ENCODE measurements around the gene AFAP1. TPM values are rescaled to one million over a fixed set of nuclear protein-coding genes. Genes with fewer than 3 reads are reported as not detected.

The AFAP1 gene
- total and polyA plus RNA-seq, 2 experiments from 2014 or later = 10.5 to 31.9 TPM

DNA sequence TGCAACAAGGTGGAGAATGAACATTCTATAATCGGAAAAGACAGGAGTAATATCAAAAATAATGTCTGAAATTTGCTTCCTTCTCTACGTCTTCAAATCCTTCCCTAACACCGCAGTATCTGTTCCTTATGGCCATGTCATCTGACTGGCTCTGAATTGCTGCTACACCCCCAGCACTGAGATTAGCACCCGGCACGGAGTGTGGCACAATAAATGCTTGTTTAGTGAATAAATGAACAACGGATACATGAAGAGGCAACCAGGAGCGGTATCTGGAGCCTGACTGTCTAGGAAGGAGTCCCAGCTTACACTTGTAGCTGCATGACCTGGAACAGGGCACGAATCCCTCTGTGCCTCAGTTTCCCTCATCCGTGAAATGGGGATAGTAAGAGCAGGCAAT lies 164.3 kb downstream of the AFAP1 start:
- Histone ChIP-seq H3K4me1 (ENCODE audit: low read depth) (peaks cover 16% of the 10 kb centered on the region), H3K9me3 (ENCODE audit: low read depth) (no peaks in the 10 kb centered on the region), H3K27ac (no peak overlapping the region), H3K36me3 (peaks cover 16% of the 10 kb centered on the region), H3K4me3 (no peak overlapping the region), H3K27me3 (no peaks in the 10 kb centered on the region)
- TF ChIP-seq CTCF (IDR thresholded peaks at IDR 0.05; ENCODE audit: low read depth, low read length) = no peak
- no peak for DNase-seq (ENCODE audit: low read depth in 1 of 2, low spot score in 1 of 2)

- H3K4me1 ChIP-seq (ENCODE audit: low read depth) = peaks cover 13% of the 10 kb centered on the region
- no peak overlapping the region for H3K27ac ChIP-seq
- no peak for TF ChIP-seq CTCF (IDR thresholded peaks at IDR 0.05; ENCODE audit: low read depth, low read length)
- H3K36me3 ChIP-seq = peaks cover 16% of the 10 kb centered on the region
- no peaks in the 10 kb centered on the region for H3K27me3 ChIP-seq
- H3K4me3 ChIP-seq = no peak overlapping the region
- DNase-seq (ENCODE audit: low read depth in 1 of 2, low spot score in 1 of 2) = no peak
- H3K9me3 ChIP-seq (ENCODE audit: low read depth) = no peaks in the 10 kb centered on the region
These were observed 165.1 kb downstream of the AFAP1 start for GRCh38 chr4:7774301-7775294.

- DNase-seq (ENCODE audit: low read depth in 1 of 2, low spot score in 1 of 2) = no peak
- Histone ChIP-seq H3K36me3 (peaks cover 16% of the 10 kb centered on the region), H3K4me1 (ENCODE audit: low read depth) (peaks cover 3% of the 10 kb centered on the region), H3K4me3 (no peak overlapping the region), H3K27me3 (no peaks in the 10 kb centered on the region), H3K27ac (no peak overlapping the region), H3K9me3 (ENCODE audit: low read depth) (no peaks in the 10 kb centered on the region)
- TF ChIP-seq CTCF (IDR thresholded peaks at IDR 0.05; ENCODE audit: low read depth, low read length) = no peak
These were observed 166.1 kb downstream of the AFAP1 start for GRCh38 chr4:7773401-7774180.

GRCh38 chr4:7772711-7773385 lies 166.8 kb downstream of the AFAP1 start:
- Histone ChIP-seq H3K4me1 (ENCODE audit: low read depth) (no peaks in the 10 kb centered on the region), H3K27ac (no peak overlapping the region), H3K36me3 (peaks cover 21% of the 10 kb centered on the region), H3K9me3 (ENCODE audit: low read depth) (no peaks in the 10 kb centered on the region), H3K4me3 (no peak overlapping the region), H3K27me3 (no peaks in the 10 kb centered on the region)
- TF ChIP-seq CTCF (IDR thresholded peaks at IDR 0.05; ENCODE audit: low read depth, low read length) = no peak
- DNase-seq (ENCODE audit: low read depth in 1 of 2, low spot score in 1 of 2) = no peak

All from cardiac muscle cell (in vitro differentiated cells and primary cell).